Prostate gland (tissue), 2 donors: ENCODE data around the gene SLC5A10.
A peak's percentile ranks its signal among the peaks of the same experiment; 100 is the strongest.

Source experiments
- POLR2A ChIP-seq: fragments of 450-650 bp; IDR thresholded peaks from one replicate; pipeline ENCODE4 v1.6.1; 2016; ENCODE audit warnings: antibody characterized with exemption, mild to moderate bottlenecking
- TF ChIP-seq, protein P1 (sequence below), 4 experiments: fragments of 200-600 bp in 2 of 4; fragments of 450-650 bp in 2 of 4; sonication (generic) in 2 of 4; IDR thresholded peaks; 1 replicate in 3 of 4; 2 replicates in 1 of 4; pipeline ENCODE4 v1.5.1; 2016 to 2019; ENCODE audit warnings: antibody characterized with exemption in 4 of 4, mild to moderate bottlenecking in 2 of 4, moderate library complexity in 2 of 4

DNA sequence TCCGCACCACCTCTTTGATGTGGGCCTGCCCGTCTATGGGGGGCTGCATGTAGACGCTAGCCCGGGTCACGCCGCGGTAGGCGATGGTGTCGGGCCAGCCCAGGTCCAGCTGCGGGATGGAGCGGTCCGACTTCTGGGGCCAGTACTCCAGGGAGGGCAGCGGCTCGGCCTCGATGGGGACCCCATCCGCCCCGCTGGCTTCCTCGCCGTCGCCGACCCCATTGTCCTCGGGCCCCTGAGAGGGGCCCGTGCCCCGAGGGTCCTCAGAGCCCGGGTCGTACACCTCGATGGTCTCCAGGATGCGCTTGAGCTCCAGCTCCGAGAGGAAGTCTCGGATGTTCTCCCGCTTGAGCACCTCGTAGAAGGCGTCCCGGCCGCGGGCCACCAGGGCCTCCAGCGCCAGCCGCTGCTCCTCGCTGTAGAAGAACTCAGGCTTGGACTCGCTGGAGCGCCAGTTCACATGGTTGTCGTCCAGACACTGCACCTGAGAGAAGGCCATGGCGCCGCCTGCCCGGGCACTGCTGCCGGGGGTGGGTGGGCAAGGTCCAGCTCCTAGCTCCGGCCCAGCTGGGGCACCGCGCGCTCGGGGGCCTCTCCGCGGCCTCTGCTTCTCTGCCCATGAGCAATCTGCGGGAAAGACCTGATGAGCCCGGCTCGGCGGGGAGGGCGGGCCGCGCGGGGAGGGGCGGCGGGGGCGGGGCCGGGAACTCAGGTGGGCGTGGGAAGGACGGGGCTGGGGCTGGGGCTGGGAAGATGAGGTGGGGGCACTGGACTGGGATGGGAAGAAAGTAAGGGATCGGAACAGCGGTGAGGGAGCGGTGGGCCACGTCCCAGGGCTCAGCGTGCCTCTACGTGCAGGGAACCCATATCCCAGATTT, 51.8 kb downstream of the SLC5A10 start:
- peak; percentile 24 for TF ChIP-seq POLR2A
- TF ChIP-seq, protein P1, sequence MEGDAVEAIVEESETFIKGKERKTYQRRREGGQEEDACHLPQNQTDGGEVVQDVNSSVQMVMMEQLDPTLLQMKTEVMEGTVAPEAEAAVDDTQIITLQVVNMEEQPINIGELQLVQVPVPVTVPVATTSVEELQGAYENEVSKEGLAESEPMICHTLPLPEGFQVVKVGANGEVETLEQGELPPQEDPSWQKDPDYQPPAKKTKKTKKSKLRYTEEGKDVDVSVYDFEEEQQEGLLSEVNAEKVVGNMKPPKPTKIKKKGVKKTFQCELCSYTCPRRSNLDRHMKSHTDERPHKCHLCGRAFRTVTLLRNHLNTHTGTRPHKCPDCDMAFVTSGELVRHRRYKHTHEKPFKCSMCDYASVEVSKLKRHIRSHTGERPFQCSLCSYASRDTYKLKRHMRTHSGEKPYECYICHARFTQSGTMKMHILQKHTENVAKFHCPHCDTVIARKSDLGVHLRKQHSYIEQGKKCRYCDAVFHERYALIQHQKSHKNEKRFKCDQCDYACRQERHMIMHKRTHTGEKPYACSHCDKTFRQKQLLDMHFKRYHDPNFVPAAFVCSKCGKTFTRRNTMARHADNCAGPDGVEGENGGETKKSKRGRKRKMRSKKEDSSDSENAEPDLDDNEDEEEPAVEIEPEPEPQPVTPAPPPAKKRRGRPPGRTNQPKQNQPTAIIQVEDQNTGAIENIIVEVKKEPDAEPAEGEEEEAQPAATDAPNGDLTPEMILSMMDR (IDR thresholded peaks at IDR 0.05) = no peak
